Stimulated activated CD4-positive, alpha-beta T cell treated with anti-CD3 and anti-CD28 coated beads, Interleukin-12 subunit alpha, Interleukin-12 subunit beta, amount 100 ng/mL, for 24 hours (primary cell): ENCODE data around the gene PATL1.
"Not testable (repeated sequence)": the region's sequence is repeated elsewhere in the genome, so short reads cannot be mapped to it uniquely, and the experiment has no call there.

Experiments used
- DNase-seq, 2 experiments: peaks; one replicate each; pipeline ENCODE4 v3.0.0-alpha.2; 2020; ENCODE audit warnings: low read depth in 2 of 2

PATL1 gene

GRCh38 chr11:59676205-59676604 lies 7.4 kb upstream of the PATL1 start:
- no peak for DNase-seq

DNA sequence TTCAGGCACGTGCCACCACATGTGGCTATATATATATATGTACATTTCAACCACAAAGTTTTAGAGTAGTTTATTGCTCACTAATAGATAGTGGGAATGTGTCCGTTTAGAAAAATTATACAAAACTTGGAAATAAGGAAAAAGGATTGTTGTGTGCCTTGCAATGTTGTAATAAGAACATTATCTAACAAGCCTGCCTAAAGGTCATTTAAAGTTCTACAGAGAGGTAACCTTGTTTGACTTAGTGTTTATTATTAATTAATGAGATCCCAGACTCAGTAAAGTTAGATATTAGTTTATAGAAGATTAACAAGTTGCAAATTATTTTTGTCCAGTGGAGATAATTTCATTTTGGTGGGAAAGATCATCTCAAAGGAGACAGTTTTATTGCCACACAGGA lies 5.5 kb upstream of the PATL1 start:
- DNase-seq: no peak

DNA sequence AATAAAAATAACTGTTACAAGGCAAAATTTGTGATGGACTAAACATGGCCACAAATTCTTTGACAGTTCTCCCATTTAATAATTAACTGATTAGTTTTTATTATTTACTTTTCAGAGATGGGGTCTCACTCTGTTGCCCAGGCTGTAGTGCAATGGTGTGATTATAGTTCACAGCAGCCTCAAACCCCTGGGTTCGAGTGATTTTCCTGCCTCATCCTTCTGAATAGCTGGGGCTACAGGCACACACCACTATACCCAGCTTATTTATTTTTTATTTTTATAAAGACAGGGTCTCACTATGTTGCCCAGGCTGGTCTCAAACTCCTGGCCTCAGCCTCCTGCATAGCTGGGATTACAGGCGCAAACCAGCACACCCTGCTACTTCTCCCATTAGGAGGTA lies 4.5 kb upstream of the PATL1 start:
- DNase-seq: no peak

DNA sequence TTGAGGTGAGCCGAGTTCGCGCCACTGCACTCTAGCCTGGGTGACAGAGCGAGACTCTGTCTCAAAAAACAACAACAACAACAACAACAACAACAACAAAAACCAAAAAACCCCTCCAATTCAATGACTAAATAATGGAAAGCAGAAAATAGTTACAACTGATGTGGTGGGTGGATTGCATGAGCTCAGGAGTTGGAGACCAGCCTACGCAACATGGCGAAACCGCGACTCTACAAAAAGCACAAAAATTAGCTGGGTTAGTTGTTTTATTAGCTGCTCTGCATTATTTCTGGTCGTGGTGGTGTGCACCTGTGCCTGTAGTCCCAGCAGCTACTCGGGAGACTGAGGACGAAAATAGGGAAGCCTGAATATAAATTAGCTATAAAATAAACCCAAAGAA lies 2.6 kb upstream of the PATL1 start:
- DNase-seq: no peak

DNA sequence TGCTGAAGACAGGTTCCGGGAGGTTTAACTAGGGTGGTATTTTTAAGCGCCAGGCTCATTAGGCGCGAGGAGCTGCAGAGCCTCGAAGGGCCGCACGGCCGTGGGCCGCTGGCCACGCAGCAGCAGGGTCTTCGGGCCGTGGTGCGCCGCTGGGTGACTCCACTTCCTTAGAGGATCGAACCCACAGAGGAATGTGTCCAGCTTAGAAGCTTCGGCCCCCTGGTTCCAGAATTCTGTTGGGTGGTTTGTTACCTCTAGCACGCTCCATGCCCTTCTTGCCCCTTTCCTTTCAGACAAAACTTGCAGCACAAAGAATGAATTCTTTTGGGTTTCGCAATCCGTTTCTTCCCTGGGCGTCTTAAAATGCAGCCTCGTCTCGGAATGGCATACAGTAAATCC lies 773 bp upstream of the PATL1 start:
- DNase-seq: no peak

DNA sequence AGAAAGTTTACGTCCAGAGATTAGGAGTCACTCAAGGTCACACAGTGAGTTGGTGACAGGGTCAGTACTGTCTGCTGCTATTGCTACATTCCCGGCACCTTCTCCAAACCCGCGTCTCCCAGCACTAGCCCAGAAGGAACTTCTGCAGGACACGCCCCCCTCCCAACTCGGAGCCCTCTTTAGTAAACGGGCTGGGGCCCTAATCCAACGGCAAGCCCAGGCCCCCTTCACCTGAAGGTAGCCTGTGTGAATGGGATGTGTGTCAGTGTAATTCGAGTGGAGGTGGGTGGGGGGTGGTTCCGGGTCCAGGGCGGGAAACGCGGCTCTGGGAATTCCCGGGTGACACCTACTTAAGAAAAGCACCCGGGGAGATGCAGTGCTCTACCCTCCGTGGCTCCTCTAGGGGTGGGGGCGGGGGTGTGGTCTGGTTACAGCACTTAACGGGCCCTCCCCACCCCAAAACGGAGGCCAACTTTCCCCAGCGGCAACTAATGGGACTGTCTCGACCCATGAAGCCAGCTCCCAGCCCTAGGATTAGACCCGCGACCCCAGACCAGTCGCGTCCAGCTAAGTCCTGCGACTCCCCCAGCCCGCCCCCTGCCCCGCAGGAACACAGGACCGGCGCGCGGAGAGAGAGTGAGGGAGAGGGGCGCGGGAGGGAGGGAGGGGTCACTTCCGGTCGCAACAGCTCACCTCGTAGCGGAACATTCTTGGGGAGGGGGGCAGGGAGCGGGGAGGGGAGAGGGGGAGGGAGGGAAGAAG lies 468 bp downstream of the PATL1 start:
- DNase-seq: peak; percentile 57 to 63

DNA sequence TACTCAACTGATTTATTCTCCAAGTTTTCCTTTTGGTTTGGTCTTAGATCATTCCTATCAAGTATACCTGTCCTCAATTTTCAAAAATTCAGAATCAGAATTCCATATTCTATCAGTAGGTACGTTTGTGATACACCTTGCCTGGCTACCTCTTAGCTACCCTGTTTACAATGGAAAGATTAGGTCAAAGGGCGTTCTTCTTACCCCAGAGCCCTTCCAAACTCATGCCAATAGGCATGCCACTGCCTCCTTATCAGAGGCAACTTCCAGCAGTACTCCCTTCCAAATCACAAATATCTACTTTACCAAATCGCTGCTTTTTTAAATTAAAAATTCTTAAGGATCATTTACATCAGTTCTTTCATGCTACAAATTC lies 1.0 kb downstream of the PATL1 start:
- DNase-seq: no peak

GRCh38 chr11:59666969-59667368 lies 1.9 kb downstream of the PATL1 start:
- DNase-seq: no peak

DNA sequence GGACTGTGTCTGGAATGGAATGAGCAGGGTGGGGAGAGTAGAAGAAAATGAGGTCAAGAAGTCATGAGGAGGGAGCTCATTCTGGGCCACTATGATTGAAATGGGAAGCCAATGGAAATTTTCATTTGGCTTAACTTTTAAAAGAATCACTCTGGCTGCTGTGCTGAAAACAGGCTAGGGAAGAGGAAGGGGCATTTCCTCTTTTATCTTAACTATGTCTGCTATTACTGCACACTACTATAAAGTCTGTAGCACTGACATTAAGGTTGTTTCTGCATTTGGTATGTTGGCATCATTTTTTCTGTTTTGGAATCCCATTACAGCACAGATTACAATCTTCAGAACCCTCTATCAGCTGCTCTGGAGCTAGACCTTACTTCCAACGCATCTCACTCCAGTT lies 8.2 kb downstream of the PATL1 start:
- no peak for DNase-seq

DNA sequence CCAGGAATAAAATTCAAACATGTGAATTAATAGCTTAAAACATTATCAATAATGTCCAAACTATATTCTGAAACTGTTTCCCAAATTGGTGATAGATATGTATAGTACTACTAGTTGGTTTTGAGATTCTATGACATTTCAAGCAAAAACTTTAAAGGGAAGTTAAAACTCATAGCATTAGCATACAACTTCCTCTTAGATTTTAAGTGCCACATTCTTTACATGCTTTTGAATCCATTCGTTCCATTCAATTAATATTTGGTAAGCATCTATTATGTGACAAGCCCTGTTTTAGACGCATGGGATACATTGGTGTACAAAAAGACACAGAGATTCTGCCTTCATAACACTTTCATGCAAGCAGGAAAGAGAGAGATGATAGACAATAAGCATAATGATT lies 8.9 kb downstream of the PATL1 start:
- DNase-seq: no peak

DNA sequence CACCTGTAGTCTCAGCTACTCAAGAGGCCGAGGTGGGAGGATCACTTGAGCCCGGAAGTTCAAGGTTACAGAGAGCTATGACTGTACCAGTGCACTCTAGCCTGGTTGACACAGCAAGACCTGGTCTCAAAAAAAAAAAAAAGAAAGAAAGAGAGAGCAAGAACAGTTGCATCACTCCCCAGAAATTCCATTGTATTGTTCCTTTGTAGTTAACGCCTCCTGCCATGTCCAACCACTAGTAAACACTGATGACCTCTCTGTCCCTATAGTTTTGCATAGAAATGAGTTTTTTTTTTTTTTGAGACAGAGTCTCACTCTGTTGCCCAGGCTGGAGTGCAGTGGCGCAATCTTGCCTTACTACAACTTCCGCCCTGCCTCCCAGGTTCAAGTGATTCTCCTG lies 10.8 kb downstream of the PATL1 start:
- no peak for DNase-seq

DNA sequence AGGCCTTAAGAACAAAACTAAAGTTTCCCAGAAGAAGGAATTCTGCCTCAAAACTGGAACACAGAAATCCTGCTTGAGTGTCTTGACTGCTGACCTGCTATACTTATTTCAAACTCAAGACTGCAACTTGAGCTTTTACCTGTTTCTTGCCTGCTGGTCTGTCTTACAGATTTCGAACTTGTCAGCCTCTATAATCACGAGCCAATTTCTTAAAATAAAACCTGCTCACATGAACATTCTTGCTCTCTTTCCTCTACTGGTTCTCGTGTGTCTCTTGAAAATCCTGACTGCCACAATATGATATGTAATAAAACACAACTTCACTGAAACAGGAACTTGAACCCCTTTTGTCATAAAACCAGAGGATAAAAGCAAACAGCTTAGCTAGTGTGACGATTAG lies 13.9 kb downstream of the PATL1 start:
- DNase-seq: no peak

DNA sequence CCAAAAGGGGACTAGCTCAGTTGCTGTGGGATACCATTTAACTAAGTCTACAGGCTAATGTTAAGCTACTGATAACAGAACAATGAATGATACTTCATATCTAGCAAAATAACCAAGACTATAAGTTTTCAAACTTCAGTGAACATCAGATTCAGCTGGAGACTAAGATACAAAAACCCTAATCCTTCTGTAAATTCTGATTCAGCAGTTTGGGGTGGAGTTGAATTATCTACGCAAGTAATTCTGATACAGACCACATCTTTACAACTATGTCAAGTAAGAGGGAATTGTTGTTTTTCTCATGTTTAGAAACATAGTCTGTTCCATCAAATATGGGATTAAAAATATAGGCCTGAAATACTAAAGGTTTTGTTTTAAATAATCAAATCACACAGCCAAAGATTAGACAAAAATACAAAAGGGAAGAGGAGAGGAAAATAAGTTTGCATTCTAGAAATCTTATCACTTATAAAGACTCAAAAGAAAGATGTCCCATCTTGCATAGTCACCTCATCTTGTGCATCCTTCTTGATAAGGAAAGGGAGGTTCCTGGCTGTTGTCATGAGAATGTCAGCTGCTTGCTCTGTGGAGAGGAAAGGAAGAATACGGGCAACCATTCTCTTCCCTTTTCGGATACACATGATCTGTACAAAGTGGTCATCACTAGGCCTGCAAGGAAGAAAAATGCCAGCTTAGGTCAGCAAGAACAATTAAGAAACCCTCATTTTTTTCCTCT lies 21.4 kb downstream of the PATL1 start:
- DNase-seq: no peak

GRCh38 chr11:59644528-59644927 lies 24.3 kb downstream of the PATL1 start:
- no peak for DNase-seq

DNA sequence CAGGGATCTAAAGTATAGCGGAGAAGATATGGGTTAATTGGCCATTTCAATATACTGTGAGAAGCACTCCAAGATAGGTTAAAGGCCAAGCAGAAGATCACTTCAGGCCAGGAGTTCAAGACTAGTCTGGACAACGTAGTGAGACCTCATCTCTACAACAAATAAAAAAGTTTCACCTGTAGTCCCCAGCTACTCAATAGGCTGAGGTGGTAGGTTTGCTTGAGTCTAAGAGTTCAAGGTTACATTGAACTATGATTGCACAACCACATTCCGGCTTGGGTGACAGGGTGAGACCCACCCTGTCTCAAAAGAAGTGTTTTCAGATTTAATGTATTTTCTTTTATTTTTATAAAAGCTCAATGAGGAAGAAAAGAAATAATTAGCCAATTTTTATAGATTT lies 25.4 kb downstream of the PATL1 start:
- DNase-seq: no peak

DNA sequence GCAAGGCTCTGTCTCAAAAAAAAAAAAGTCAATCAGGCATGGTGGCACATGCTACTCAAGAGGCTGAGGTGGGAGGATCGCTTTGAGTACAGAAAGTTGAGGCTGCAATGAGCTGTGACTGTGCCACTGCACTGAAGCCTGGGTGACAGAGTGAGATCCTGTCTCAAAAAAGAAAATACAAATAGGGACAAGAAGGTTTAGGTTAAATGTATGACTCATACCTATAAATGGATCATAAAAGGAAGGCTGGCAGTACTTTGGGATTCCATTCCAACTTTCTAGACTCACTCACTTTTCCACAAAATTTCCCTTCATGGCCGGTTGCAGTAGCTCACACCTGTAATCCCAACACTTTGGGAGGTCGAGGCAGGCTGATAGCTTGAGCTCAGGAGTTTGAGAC lies 27.7 kb downstream of the PATL1 start:
- no peak for DNase-seq

- DNase-seq: no peak
These were observed 38.3 kb downstream of the PATL1 start for GRCh38 chr11:59630493-59630892.

- DNase-seq: no peak
These were observed 38.8 kb downstream of the PATL1 start for GRCh38 chr11:59629996-59630395.

DNA sequence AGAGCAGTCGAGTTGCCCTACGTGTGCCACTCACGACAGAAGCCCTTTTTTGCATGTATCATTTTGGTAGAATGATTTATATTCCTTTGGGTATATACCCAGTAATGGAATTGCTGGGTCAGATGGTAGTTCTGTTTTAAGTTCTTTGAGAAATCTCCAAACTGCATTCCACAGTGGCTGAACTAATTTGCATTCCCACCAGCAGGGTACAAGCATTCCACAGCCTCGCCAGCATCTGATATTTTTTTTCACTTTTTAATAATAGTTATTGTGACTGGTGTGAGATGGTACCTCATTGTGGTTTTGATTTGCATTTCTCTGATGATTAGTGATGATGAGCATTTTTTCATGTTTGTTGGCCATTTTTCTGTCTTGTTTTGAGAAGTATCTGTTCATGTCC lies 41.9 kb downstream of the PATL1 start:
- DNase-seq: not testable (repeated sequence)

- DNase-seq: no peak
These were observed 43.1 kb downstream of the PATL1 start for GRCh38 chr11:59625703-59626102.

GRCh38 chr11:59617876-59618275 lies 51.0 kb downstream of the PATL1 start:
- no peak for DNase-seq

- DNase-seq: no peak
These were observed 52.3 kb downstream of the PATL1 start for GRCh38 chr11:59616396-59616982.
